ENCODE data around the gene SOCS1. TPM values are rescaled to one million over a fixed set of nuclear protein-coding genes. Genes with fewer than 3 reads are reported as not detected.

The SOCS1 gene
- total and polyA plus RNA-seq, 2 of the 8 experiments (the other 6 are each of a cell fraction or from before 2014, with no cell fraction given), result 21.0 to 48.9 TPM

DNA sequence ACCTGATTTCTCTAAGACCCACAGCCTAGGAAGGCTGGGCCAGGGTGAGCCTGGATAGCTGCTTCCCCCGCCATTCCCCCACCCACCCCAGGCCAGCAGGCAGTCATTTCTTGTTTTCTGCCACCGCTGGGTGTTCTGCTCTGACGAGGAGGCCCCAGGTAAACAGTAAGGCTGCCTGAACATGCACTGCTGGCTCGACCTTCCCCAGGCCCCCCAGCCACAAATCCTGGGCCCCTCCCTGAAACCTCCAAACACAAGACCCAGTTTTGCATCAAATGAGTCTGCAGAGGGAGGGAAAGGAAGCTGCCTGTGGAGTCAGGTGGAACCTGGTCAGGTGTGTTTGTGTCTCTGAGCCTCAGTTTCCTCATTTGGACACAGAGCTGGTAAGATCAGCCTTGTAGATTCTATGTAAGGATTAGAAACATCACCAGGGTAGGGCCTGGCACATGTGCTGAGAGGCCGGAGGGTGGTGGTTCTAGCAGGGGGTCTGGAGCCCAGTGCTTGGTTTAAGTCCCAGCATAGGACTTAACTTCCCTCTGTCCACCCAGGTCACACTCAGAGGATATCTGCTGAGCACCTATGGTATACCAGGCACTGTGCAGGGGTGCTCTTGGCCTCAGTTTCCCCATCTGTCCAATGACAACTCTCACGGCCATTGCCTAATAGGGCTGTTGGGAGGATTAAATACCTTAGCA, 44.0 kb upstream of the SOCS1 start:
- H3K4me1 ChIP-seq (replicated peaks in 1 of 4; ENCODE audit: control insufficient read depth in 3 of 4, insufficient read depth in 4 of 4, low read length in 3 of 4), result peaks cover 5 to 9% (median 9%) of the 10 kb centered on the region in 4 experiments
- H3K9ac ChIP-seq (replicated peaks in 1 of 4; ENCODE audit: extremely low read depth in 1 of 4, low read depth in 3 of 4, low read length in 3 of 4), result no peak overlapping the region
- no peak overlapping the region for H3K14ac ChIP-seq (ENCODE audit: insufficient read length)
- no peak for TF ChIP-seq CHD2 (IDR thresholded peaks at IDR 0.05; ENCODE audit: low read length)
- TF ChIP-seq, protein P1, sequence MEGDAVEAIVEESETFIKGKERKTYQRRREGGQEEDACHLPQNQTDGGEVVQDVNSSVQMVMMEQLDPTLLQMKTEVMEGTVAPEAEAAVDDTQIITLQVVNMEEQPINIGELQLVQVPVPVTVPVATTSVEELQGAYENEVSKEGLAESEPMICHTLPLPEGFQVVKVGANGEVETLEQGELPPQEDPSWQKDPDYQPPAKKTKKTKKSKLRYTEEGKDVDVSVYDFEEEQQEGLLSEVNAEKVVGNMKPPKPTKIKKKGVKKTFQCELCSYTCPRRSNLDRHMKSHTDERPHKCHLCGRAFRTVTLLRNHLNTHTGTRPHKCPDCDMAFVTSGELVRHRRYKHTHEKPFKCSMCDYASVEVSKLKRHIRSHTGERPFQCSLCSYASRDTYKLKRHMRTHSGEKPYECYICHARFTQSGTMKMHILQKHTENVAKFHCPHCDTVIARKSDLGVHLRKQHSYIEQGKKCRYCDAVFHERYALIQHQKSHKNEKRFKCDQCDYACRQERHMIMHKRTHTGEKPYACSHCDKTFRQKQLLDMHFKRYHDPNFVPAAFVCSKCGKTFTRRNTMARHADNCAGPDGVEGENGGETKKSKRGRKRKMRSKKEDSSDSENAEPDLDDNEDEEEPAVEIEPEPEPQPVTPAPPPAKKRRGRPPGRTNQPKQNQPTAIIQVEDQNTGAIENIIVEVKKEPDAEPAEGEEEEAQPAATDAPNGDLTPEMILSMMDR (IDR thresholded peaks at IDR 0.05; ENCODE audit: control extremely low read depth in 1 of 3, insufficient read depth in 1 of 3, low read depth in 1 of 3, low read length in 3 of 3), result no peak
- no peak for TF ChIP-seq EZH2 (IDR thresholded peaks at IDR 0.05; ENCODE audit: low read depth, low read length, severe bottlenecking)
- TF ChIP-seq RFX5 (IDR thresholded peaks at IDR 0.05; ENCODE audit: borderline replicate concordance, low read depth, low read length), result no peak
- TF ChIP-seq RBBP5 (IDR thresholded peaks at IDR 0.05; ENCODE audit: borderline replicate concordance, low read depth, low read length), result no peak
- TF ChIP-seq HDAC2 (IDR thresholded peaks at IDR 0.05; ENCODE audit: borderline replicate concordance in 1 of 2, low read depth in 2 of 2, low read length in 2 of 2), result no peak
- TF ChIP-seq POLR2A (IDR thresholded peaks at IDR 0.05; ENCODE audit: control extremely low read depth in 1 of 2, low read depth in 2 of 2, low read length in 2 of 2), result no peak
- TF ChIP-seq SIX5 (IDR thresholded peaks at IDR 0.05; ENCODE audit: low read depth, low read length), result no peak
- H3K23ac ChIP-seq (ENCODE audit: insufficient read length), result no peak overlapping the region
- POLR2A ChIA-PET (ENCODE audit: partially characterized antibody), result no interaction called here
- FAIRE-seq (no peak), DNase-seq (ENCODE audit: low read depth in 1 of 2, low spot score in 2 of 2) (no peak)
- no peak overlapping the region for H4K8ac ChIP-seq (ENCODE audit: extremely low read depth, insufficient read depth, low read length)
- no peaks in the 10 kb centered on the region for H4K20me1 ChIP-seq (replicated peaks in 1 of 2; ENCODE audit: control insufficient read depth in 1 of 2, insufficient read depth in 2 of 2, low read length in 2 of 2)
- H3K56ac ChIP-seq (replicated peaks; ENCODE audit: insufficient read length, low read depth, low read length), result no peak overlapping the region
- H3K23me2 ChIP-seq (ENCODE audit: low read depth, low read length), result no peaks in the 10 kb centered on the region
- peak overlapping the region; percentile 82; the same call in 1 of the 2 replicates for H2BK20ac ChIP-seq (ENCODE audit: low read length)
- no peaks in the 10 kb centered on the region for H3K27me3 ChIP-seq (replicated peaks in 1 of 4; ENCODE audit: control insufficient read depth in 3 of 4, extremely low read depth in 1 of 4, insufficient read depth in 3 of 4, low read length in 3 of 4)
- H3K4ac ChIP-seq (replicated peaks; ENCODE audit: insufficient read length, low read depth, low read length), result no peak overlapping the region
- no peaks in the 10 kb centered on the region for H3K9me3 ChIP-seq (ENCODE audit: insufficient read depth in 2 of 2, low read depth in 1 of 2, low read length in 1 of 2)
- H2BK5ac ChIP-seq (ENCODE audit: low read depth, low read length), result no peak overlapping the region
- no peak overlapping the region for H3K4me3 ChIP-seq (ENCODE audit: extremely low read depth in 1 of 4, insufficient read depth in 2 of 4, low read depth in 3 of 4, low read length in 4 of 4)
- no peak overlapping the region; the same call in 1 of the 2 replicates for H2BK15ac ChIP-seq (ENCODE audit: low read length)
- CTCF ChIA-PET (ENCODE audit: partially characterized antibody), result interaction anchor here (1.4 to 3.8 kb wide), 2 partner anchors 43 to 56 kb away, joined by 3 to 13 read pairs; partner anchors contain the start of gene SOCS1
- H2AK5ac ChIP-seq (ENCODE audit: low read depth, low read length), result no peak overlapping the region; the same call in 1 of the 2 replicates
- H3K27ac ChIP-seq (ENCODE audit: low read depth, low read length), result no peak overlapping the region
- 91% methylated on average over 6 of the region's 6 CpGs; no CpG with 5 or more reads in 1 of the 2 experiments for WGBS, 2 experiments (ENCODE audit: extremely low coverage in 1 of 2, insufficient coverage in 1 of 2, insufficient read length in 1 of 2, insufficient replicate concordance in 2 of 2, low coverage in 1 of 2, low lambda C conversion rate in 2 of 2, missing lambda C conversion rate in 1 of 2)
- H4K5ac ChIP-seq (ENCODE audit: insufficient read length, low read depth, low read length), result no peak overlapping the region
- H3K79me1 ChIP-seq (ENCODE audit: low read depth, low read length), result no peaks in the 10 kb centered on the region
- no peak overlapping the region for H3K4me2 ChIP-seq (ENCODE audit: insufficient read depth in 1 of 2, low read depth in 2 of 2, low read length in 2 of 2)
- H2BK120ac ChIP-seq (replicated peaks; ENCODE audit: low read depth, low read length), result no peak overlapping the region
- H4K91ac ChIP-seq (replicated peaks; ENCODE audit: insufficient read length, low read length), result no peak overlapping the region
- no peaks in the 10 kb centered on the region for H3K79me2 ChIP-seq (ENCODE audit: control insufficient read depth in 1 of 2, insufficient read depth in 2 of 2, low read length in 2 of 2)
- no peak overlapping the region for H2BK12ac ChIP-seq (ENCODE audit: low read depth, low read length)
- H2AFZ ChIP-seq (ENCODE audit: low read length), result no peak overlapping the region
- no peak overlapping the region for H3K18ac ChIP-seq (ENCODE audit: extremely low read depth, low read length)
- H3K36me3 ChIP-seq (ENCODE audit: control insufficient read depth in 2 of 4, insufficient read depth in 4 of 4, low read length in 3 of 4), result no peaks in the 10 kb centered on the region

Data from H1 (cell line).